Liver (tissue), 9 donors: Measurements from ENCODE around the gene RNASE4. TPM values are rescaled to one million over a fixed set of nuclear protein-coding genes. Genes with fewer than 3 reads are reported as not detected.

ENCODE experiments used
- DNase-seq: peaks from one replicate; pipeline ENCODE4 v3.0.0-alpha.2; 2017; ENCODE audit warnings: low spot score
- H3K27ac ChIP-seq, 2 donors: one replicate each; pipeline ENCODE4 v1.7.0; 2013; ENCODE audit warnings: inconsistent platforms in 2 of 2, low read length in 2 of 2, control low read depth in 1 of 2, low read depth in 1 of 2, mild to moderate bottlenecking in 1 of 2
- H3K27me3 ChIP-seq, 4 donors: one replicate each; pipeline versions ENCODE4 v1.6.1 to v1.7.0; 2013; ENCODE audit warnings: low read length in 3 of 4, inconsistent platforms in 1 of 4, mild to moderate bottlenecking in 1 of 4, moderate library complexity in 1 of 4; ENCODE audit not compliant: control insufficient read depth in 4 of 4, insufficient read depth in 4 of 4
- H3K36me3 ChIP-seq, 4 donors: one replicate each; pipeline versions ENCODE4 v1.6.1 to v1.7.0; 2013; ENCODE audit warnings: low read length in 3 of 4, mild to moderate bottlenecking in 3 of 4, low read depth in 1 of 4, moderate library complexity in 1 of 4; ENCODE audit not compliant: control insufficient read depth in 4 of 4, insufficient read depth in 3 of 4
- H3K4me1 ChIP-seq, 4 donors: one replicate each; pipeline versions ENCODE4 v1.6.1 to v1.7.0; 2013; ENCODE audit warnings: low read length in 3 of 4, mild to moderate bottlenecking in 3 of 4, moderate library complexity in 1 of 4; ENCODE audit not compliant: control insufficient read depth in 4 of 4, insufficient read depth in 4 of 4
- H3K4me3 ChIP-seq, 3 donors: one replicate each; pipeline versions ENCODE4 v1.6.1 to v1.7.0; 2013; ENCODE audit warnings: low read length in 3 of 3, control low read depth in 1 of 3, low read depth in 1 of 3, mild to moderate bottlenecking in 1 of 3
- H3K9ac ChIP-seq, 2 donors: one replicate each; pipeline ENCODE4 v1.7.0; 2013; ENCODE audit warnings: low read length in 2 of 2, mild to moderate bottlenecking in 2 of 2, moderate library complexity in 2 of 2, control low read depth in 1 of 2, low read depth in 1 of 2
- H3K9me3 ChIP-seq, 4 donors: one replicate each; pipeline versions ENCODE4 v1.6.1 to v1.7.0; 2013; ENCODE audit warnings: low read length in 3 of 4; ENCODE audit not compliant: control insufficient read depth in 4 of 4
- EGR1 ChIP-seq, 2 donors: IDR thresholded peaks; 2 replicates each; pipeline ENCODE4 v1.6.1; 2016 to 2018; ENCODE audit warnings: antibody characterized with exemption in 2 of 2, low read depth in 2 of 2
- FOXA1 ChIP-seq: IDR thresholded peaks from 2 replicates; pipeline ENCODE4 v1.6.1; 2016; ENCODE audit warnings: antibody characterized with exemption
- FOXA2 ChIP-seq: IDR thresholded peaks from 2 replicates; pipeline ENCODE4 v1.6.1; 2016; ENCODE audit warnings: antibody characterized with exemption
- GABPA ChIP-seq, 2 donors: IDR thresholded peaks in 1 of 2; conservative IDR thresholded peaks in 1 of 2; 2 replicates each; pipeline ENCODE4 v1.6.1; 2016; ENCODE audit warnings: antibody characterized with exemption in 2 of 2, mild to moderate bottlenecking in 1 of 2, moderate library complexity in 1 of 2
- HNF4G ChIP-seq: IDR thresholded peaks from 2 replicates; pipeline ENCODE4 v1.6.1; 2016; ENCODE audit warnings: antibody characterized with exemption
- NR2F2 ChIP-seq: IDR thresholded peaks from 2 replicates; pipeline ENCODE4 v1.6.1; 2016; ENCODE audit warnings: antibody characterized with exemption
- RAD21 ChIP-seq, 2 donors: IDR thresholded peaks; 2 replicates each; pipeline ENCODE4 v1.6.1; 2016; ENCODE audit warnings: antibody characterized with exemption in 2 of 2, mild to moderate bottlenecking in 2 of 2
- RXRA ChIP-seq, 2 donors: IDR thresholded peaks; 2 replicates each; pipeline ENCODE4 v1.6.1; 2017 to 2018; ENCODE audit warnings: antibody characterized with exemption in 2 of 2, mild to moderate bottlenecking in 1 of 2
- SP1 ChIP-seq: IDR thresholded peaks from 2 replicates; pipeline ENCODE4 v1.6.1; 2018; ENCODE audit warnings: antibody characterized with exemption, mild to moderate bottlenecking
- TAF1 ChIP-seq: conservative IDR thresholded peaks from 2 replicates; pipeline ENCODE4 v1.6.1; 2016; ENCODE audit warnings: antibody characterized with exemption, mild to moderate bottlenecking
- YY1 ChIP-seq: IDR thresholded peaks from 2 replicates; pipeline ENCODE4 v1.6.1; 2016; ENCODE audit warnings: antibody characterized with exemption, mild to moderate bottlenecking
- WGBS: extraction: QIAGEN DNeasy Blood & Tissue Kit; methylation state at CpG from one replicate; pipeline ENCODE4 v1.1.7; 2013; 5-methylcytosine and 5-hydroxymethylcytosine counted together
- polyA plus RNA-seq, 2 donors: library from polyadenylated mRNA; stranded (reverse) in 1 of 2; unstranded in 1 of 2; fragments of 200-250 nt in 1 of 2; fragments of >200 nt in 1 of 2; fragmentation: Nextera tagmentation in 1 of 2; extraction: Ambion mirVana in 1 of 2; gene quantifications; one replicate each; pipeline versions ENCODE4 v1.2.1 to v1.2.3, GENCODE V29; 2013 to 2015
- total RNA-seq, 2 donors: library from RNA; depleted of rRNA; stranded (reverse); fragments of >200 nt; gene quantifications; one replicate each; pipeline ENCODE4 v1.2.3, GENCODE V29; 2014
- TF ChIP-seq, protein P1 (sequence below): IDR thresholded peaks from 2 replicates; pipeline ENCODE4 v1.6.1; 2016; ENCODE audit warnings: antibody characterized with exemption
- TF ChIP-seq, protein P2 (sequence below): IDR thresholded peaks from 2 replicates; pipeline ENCODE4 v1.6.1; 2016; ENCODE audit warnings: antibody characterized with exemption, mild to moderate bottlenecking
- TF ChIP-seq, protein P3 (sequence below): fragments of 150-350 bp; IDR thresholded peaks from 2 replicates; pipeline ENCODE4 v1.5.1; 2017; ENCODE audit warnings: improper control_type of control experiment, low read depth, low read length; ENCODE audit not compliant: missing input control
- TF ChIP-seq, protein P4 (sequence below): IDR thresholded peaks from 2 replicates; pipeline ENCODE4 v1.6.1; 2016; ENCODE audit warnings: antibody characterized with exemption
- TF ChIP-seq, protein P5 (sequence below): IDR thresholded peaks from 2 replicates; pipeline ENCODE4 v1.6.1; 2016; ENCODE audit warnings: antibody characterized with exemption
- donor health status: healthy.
- donor health status: healthy.
- donor health status: healthy.
- donor health status: healthy.
- donor health status: healthy.

Gene RNASE4
- total and polyA plus RNA-seq, 4 donors, result 129 to 319 (median 184) TPM

DNA sequence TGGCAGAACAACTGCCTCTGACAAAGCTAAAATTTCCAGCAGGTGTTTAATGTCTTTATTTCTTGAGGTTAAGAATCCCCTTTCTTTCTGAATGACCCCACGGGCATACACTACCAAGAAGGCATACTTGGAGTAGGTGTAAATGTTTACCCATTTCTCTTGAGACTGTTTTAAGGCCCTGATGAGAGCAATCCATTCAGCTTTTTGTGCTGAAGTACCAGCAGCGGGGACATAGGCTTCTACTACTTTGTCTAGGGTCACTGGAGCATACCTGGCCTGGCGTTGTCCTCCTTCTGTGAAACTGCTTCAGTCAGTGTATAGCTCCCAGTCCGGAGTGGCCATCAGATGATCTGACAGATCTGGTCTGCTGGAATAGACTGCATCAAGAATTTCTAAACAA is 26.9 kb downstream of the RNASE4 start:
- 62% methylated on average over 4 of the region's 4 CpGs for WGBS
- TF ChIP-seq RXRA (IDR thresholded peaks at IDR 0.05), result no peak
- TF ChIP-seq, protein P1, sequence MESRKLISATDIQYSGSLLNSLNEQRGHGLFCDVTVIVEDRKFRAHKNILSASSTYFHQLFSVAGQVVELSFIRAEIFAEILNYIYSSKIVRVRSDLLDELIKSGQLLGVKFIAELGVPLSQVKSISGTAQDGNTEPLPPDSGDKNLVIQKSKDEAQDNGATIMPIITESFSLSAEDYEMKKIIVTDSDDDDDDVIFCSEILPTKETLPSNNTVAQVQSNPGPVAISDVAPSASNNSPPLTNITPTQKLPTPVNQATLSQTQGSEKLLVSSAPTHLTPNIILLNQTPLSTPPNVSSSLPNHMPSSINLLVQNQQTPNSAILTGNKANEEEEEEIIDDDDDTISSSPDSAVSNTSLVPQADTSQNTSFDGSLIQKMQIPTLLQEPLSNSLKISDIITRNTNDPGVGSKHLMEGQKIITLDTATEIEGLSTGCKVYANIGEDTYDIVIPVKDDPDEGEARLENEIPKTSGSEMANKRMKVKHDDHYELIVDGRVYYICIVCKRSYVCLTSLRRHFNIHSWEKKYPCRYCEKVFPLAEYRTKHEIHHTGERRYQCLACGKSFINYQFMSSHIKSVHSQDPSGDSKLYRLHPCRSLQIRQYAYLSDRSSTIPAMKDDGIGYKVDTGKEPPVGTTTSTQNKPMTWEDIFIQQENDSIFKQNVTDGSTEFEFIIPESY, result no peak
- TF ChIP-seq, protein P2, sequence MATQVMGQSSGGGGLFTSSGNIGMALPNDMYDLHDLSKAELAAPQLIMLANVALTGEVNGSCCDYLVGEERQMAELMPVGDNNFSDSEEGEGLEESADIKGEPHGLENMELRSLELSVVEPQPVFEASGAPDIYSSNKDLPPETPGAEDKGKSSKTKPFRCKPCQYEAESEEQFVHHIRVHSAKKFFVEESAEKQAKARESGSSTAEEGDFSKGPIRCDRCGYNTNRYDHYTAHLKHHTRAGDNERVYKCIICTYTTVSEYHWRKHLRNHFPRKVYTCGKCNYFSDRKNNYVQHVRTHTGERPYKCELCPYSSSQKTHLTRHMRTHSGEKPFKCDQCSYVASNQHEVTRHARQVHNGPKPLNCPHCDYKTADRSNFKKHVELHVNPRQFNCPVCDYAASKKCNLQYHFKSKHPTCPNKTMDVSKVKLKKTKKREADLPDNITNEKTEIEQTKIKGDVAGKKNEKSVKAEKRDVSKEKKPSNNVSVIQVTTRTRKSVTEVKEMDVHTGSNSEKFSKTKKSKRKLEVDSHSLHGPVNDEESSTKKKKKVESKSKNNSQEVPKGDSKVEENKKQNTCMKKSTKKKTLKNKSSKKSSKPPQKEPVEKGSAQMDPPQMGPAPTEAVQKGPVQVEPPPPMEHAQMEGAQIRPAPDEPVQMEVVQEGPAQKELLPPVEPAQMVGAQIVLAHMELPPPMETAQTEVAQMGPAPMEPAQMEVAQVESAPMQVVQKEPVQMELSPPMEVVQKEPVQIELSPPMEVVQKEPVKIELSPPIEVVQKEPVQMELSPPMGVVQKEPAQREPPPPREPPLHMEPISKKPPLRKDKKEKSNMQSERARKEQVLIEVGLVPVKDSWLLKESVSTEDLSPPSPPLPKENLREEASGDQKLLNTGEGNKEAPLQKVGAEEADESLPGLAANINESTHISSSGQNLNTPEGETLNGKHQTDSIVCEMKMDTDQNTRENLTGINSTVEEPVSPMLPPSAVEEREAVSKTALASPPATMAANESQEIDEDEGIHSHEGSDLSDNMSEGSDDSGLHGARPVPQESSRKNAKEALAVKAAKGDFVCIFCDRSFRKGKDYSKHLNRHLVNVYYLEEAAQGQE, result no peak
- no peak for TF ChIP-seq YY1
- TF ChIP-seq, protein P3, sequence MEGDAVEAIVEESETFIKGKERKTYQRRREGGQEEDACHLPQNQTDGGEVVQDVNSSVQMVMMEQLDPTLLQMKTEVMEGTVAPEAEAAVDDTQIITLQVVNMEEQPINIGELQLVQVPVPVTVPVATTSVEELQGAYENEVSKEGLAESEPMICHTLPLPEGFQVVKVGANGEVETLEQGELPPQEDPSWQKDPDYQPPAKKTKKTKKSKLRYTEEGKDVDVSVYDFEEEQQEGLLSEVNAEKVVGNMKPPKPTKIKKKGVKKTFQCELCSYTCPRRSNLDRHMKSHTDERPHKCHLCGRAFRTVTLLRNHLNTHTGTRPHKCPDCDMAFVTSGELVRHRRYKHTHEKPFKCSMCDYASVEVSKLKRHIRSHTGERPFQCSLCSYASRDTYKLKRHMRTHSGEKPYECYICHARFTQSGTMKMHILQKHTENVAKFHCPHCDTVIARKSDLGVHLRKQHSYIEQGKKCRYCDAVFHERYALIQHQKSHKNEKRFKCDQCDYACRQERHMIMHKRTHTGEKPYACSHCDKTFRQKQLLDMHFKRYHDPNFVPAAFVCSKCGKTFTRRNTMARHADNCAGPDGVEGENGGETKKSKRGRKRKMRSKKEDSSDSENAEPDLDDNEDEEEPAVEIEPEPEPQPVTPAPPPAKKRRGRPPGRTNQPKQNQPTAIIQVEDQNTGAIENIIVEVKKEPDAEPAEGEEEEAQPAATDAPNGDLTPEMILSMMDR, result no peak
- no peak for TF ChIP-seq FOXA1
- TF ChIP-seq SP1, result no peak
- no peak for TF ChIP-seq GABPA (IDR thresholded peaks at IDR 0.05 in 1 of 2, conservative IDR thresholded peaks at IDR 0.05 in 1 of 2)
- TF ChIP-seq FOXA2, result no peak
- TF ChIP-seq EGR1 (IDR thresholded peaks at IDR 0.05; ENCODE audit: low read depth in 2 of 2), result no peak
- TF ChIP-seq, protein P4, sequence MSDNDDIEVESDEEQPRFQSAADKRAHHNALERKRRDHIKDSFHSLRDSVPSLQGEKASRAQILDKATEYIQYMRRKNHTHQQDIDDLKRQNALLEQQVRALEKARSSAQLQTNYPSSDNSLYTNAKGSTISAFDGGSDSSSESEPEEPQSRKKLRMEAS, result no peak
- no peak for TF ChIP-seq TAF1
- no peak for TF ChIP-seq RAD21 (IDR thresholded peaks at IDR 0.05)
- no peak for TF ChIP-seq NR2F2
- no peak for TF ChIP-seq HNF4G
- TF ChIP-seq, protein P5, sequence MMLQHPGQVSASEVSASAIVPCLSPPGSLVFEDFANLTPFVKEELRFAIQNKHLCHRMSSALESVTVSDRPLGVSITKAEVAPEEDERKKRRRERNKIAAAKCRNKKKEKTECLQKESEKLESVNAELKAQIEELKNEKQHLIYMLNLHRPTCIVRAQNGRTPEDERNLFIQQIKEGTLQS, result no peak
- H3K4me3 ChIP-seq, result no peak overlapping the region
- H3K9ac ChIP-seq, result no peak overlapping the region
- no peaks in the 10 kb centered on the region for H3K27me3 ChIP-seq
- no peak for DNase-seq
- no peaks in the 10 kb centered on the region for H3K9me3 ChIP-seq
- no peaks in the 10 kb centered on the region for H3K36me3 ChIP-seq
- no peaks in the 10 kb centered on the region for H3K4me1 ChIP-seq
- H3K27ac ChIP-seq, result no peak overlapping the region

DNA sequence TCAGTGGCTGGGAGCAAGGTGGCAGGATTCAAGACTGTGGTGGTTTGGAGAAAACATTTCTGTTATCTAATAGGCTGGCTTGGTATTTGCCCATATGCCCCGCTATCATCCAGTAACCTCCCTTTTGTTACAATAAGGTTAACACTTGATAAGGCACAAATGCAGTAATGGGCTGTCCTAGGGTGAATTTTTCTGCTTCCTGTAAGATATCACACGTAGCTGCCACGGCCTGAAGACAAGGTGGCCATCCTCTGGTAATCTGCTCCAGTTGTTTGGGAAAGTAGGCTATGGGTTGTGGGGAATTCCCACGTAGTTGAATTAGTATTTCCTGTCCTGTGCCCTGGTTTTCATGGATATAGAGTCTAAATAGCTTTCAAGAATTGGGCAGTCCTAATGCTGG is 27.3 kb downstream of the RNASE4 start:
- Histone ChIP-seq H3K9me3 (no peaks in the 10 kb centered on the region), H3K4me1 (no peaks in the 10 kb centered on the region), H3K36me3 (no peaks in the 10 kb centered on the region), H3K27ac (no peak overlapping the region), H3K4me3 (no peak overlapping the region), H3K9ac (no peak overlapping the region), H3K27me3 (no peaks in the 10 kb centered on the region)
- DNase-seq, result no peak
- WGBS, result 54% methylated on average over 4 of the region's 4 CpGs
- TF ChIP-seq, protein P4, result no peak
- TF ChIP-seq, protein P5, result no peak
- TF ChIP-seq FOXA1 (no peak), RAD21 (IDR thresholded peaks at IDR 0.05) (no peak), HNF4G (no peak)
- TF ChIP-seq, protein P2, result no peak
- TF ChIP-seq, protein P1, result no peak
